ENCODE data around the gene MRPS15.
"Not testable (repeated sequence)": the region's sequence is repeated elsewhere in the genome, so short reads cannot be mapped to it uniquely, and the experiment has no call there.

The MRPS15 gene

DNA sequence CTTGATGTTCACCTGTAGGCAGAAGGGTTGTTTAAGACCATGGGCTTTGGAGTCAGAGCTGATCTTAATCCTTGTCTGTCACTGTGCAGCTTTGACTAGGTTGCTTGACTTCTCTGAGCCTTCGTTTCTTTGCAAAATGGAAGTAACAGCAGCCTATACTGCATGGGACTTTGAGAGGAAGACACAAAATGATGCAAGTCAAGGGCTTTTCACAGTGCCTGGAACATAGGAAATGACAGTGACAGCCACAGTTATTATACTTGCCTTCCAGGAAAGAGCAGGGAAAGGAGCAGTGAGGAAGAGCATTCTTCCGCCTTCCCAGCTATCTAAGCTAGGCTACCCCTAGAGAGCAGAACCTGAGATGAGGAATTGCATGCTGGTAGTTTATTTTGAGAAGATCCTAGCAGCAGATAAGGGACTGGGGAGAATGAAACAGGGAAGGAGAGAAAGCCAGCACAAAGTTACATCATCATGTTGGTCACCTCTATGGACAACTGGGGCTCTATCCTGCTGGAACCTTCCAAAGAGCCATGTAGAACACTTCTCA lies 15.4 kb upstream of the MRPS15 start:
- Mint-ChIP-seq H3K36me3 (ENCODE audit: insufficient read depth) (no peaks in the 10 kb centered on the region), H3K27ac (no peak overlapping the region)
- no peak for DNase-seq

DNA sequence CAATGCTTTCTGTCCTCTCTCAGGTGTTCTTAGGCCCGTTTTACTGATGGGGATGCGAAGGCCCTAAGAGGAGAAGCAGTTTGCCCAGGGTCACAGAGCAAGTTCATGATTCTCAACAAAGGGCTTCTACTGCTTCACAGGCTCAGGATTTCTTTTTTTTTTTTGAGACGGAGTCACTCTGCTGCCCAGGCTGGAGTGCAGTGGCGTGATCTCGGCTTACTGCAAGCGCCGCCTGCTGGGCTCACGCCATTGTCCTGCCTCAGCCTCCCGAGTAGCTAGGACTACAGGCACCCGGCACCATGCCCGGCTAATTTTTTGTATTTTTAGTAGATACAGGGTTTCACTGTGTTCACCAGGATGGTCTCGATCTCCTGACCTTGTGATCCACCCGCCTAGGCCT lies 13.4 kb upstream of the MRPS15 start:
- H3K27ac Mint-ChIP-seq; ATAC-seq (replicated peaks); DNase-seq; H3K36me3 Mint-ChIP-seq (ENCODE audit: insufficient read depth); H3K4me3 Mint-ChIP-seq; H3K9me3 Mint-ChIP-seq; H3K4me1 Mint-ChIP-seq (ENCODE audit: low read depth in 2 of 2): not testable (repeated sequence)
- H3K27me3 Mint-ChIP-seq, result peaks cover 10 to 36% of the 10 kb centered on the region in 2 donors

More for the DNA sequence above, 15.4 kb upstream of the MRPS15 start:
- H3K4me3 Mint-ChIP-seq, result no peak overlapping the region
- H3K27me3 Mint-ChIP-seq, result peaks cover 10 to 36% of the 10 kb centered on the region in 2 donors
- ATAC-seq (replicated peaks), result no peak
- peaks cover 5 to 6% of the 10 kb centered on the region in 2 donors for H3K4me1 Mint-ChIP-seq (ENCODE audit: low read depth in 2 of 2)
- no peaks in the 10 kb centered on the region for H3K9me3 Mint-ChIP-seq

DNA sequence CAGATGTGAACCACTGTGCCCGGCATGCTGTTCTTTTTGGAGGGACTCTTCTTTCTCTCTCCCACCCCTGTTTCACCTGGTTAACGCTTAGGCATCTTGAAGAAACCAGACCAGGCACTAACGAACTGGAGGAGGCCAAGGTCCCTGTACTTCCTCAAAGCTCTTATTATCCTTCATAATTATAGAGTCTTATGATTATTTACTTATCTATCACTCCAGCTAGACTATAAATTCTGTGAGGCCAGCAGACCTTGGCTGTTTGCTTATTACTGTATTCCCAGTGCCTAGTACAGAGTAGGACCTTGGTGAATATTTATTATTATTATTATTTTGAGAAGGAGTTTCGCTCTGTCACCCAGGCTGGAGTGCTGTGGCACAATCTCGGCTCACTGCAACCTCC lies 12.8 kb upstream of the MRPS15 start:
- Mint-ChIP-seq H3K27me3 (peaks cover 5 to 31% of the 10 kb centered on the region in 2 donors), H3K27ac (peak overlapping the region; percentile 30 to 57), H3K36me3 (ENCODE audit: insufficient read depth) (no peaks in the 10 kb centered on the region), H3K4me3 (no peak overlapping the region), H3K4me1 (ENCODE audit: low read depth in 2 of 2) (peaks cover 2% of the 10 kb centered on the region in 2 donors), H3K9me3 (no peaks in the 10 kb centered on the region)
- ATAC-seq (replicated peaks) (no peak), DNase-seq (no peak)

DNA sequence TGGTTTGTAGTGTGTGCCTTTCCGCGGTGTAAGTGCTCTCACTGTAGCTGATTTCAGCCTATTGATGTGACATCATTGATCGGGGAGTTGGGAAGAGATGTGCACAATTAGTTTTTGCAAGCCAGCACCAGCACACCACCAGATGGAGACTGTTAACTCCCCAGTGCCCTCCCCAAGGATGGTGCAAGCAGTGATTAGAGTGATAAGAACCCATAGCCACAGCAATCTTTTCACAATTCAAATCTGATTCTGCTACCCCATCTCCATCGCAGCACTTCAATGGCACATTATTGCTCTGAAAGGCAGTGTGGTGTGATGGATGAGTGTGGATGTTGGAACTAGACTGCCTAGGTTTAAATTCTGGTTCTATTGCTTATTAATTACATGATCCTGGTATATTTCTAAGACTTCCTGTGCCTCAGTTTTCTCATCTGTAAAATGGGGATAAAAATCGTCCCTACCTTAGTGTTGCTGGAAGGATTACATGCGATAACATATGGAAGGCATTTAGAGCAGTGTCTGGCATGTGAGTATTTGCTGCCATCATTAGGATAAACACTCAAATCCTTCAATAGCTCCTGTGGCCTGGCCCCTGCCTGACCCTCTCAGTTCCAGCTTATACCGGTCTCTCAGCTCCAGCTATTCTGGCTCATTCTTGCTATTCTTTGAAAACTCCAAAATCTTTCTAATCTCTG lies 11.9 kb upstream of the MRPS15 start:
- DNase-seq (no peak), ATAC-seq (replicated peaks) (no peak)
- Mint-ChIP-seq H3K36me3 (ENCODE audit: insufficient read depth) (no peaks in the 10 kb centered on the region), H3K27me3 (peaks cover 0 to 22% of the 10 kb centered on the region in 2 donors), H3K4me3 (no peak overlapping the region), H3K4me1 (ENCODE audit: low read depth in 2 of 2) (no peaks in the 10 kb centered on the region), H3K9me3 (no peaks in the 10 kb centered on the region), H3K27ac (peak overlapping the region; percentile 30 to 57)

DNA sequence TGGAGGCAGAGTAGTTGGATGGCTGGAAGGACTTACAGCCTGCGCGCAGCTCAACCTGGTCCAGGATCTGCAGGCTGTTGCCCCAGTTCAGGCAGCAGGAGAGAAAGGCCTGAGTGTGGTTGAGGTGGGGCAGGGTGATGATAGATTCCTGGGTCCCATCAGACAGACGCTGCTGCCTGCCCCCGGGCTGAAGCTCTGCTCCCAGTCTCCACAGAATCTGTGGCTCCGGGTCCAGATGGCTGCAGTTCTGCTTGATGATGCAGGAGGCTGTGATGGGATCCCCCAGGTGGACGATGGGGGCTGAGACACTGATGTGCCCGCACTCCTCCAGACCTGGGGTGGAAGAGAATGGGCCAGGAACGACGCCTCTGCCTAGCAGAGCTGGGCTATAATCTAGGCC lies 11.2 kb upstream of the MRPS15 start:
- DNase-seq (no peak), ATAC-seq (replicated peaks) (no peak)
- Mint-ChIP-seq H3K9me3 (no peaks in the 10 kb centered on the region), H3K27ac (no peak overlapping the region), H3K36me3 (ENCODE audit: insufficient read depth) (no peaks in the 10 kb centered on the region), H3K27me3 (peaks cover 0 to 15% of the 10 kb centered on the region in 2 donors), H3K4me3 (no peak overlapping the region), H3K4me1 (ENCODE audit: low read depth in 2 of 2) (no peaks in the 10 kb centered on the region)

DNA sequence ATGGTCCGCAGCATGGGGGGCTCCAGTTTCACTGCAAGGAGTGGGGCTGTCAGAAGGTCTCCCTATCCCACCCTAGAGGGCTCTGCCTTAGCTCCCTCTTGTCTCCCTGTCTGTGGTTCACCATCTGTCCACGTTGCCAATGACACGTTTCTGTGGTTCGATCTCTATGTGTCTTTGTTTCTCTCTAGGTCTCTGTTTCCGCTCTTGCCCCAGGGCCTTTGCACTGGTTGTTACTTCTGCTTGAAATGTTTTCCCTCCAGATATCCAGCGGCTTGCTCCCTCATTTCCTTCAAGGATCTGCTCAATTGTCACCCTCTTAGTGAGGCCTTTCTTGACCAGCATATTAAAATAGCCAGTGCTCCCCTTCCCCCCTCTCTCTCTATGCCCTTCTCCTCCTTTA lies 8.5 kb upstream of the MRPS15 start:
- ATAC-seq (replicated peaks) (no peak), DNase-seq (no peak)
- H3K27me3 Mint-ChIP-seq, result no peaks in the 10 kb centered on the region
- no peak overlapping the region for H3K4me3 Mint-ChIP-seq
- no peak overlapping the region for H3K27ac Mint-ChIP-seq
- H3K9me3 Mint-ChIP-seq, result no peaks in the 10 kb centered on the region
- no peaks in the 10 kb centered on the region for H3K36me3 Mint-ChIP-seq (ENCODE audit: insufficient read depth)
- H3K4me1 Mint-ChIP-seq (ENCODE audit: low read depth in 2 of 2), result no peaks in the 10 kb centered on the region

DNA sequence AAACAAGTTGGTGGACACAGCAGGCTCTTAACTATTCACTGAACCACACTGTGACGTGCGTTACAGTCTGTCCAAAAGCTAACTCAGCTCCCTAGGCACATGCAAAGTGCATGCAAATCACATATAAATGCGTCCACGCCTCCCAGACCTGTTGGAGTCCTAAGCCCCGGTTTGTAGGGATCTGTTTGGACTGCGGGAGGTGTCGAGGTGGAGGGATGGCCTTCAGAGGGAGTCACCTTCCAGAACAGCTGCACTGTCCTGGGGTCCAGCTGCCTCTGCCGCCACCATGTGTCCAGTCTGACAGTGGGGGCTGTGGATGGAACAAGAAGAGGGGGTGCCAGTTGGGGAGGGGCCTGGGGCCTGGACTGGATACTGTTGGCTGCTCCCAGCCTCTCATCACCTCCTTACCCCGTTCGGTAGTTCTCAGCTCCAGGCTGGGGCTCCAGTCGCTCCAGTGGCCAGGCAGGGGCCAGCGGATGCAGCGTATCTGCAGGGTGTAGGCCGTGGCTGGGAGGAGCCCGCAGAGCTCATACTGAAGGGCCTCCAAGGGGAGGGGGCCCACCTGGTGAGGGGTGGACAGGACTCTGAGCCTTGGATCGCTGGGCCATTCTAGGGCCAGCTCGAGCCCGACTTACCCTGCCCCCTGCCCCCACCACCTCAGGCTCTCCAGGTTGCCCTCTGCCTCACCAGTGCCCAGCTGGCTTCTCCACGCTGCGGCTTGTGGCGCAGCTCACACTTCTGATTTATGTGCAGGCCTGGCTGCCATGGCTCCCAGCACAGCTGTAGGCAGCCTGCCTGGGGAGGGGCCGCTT lies 7.9 kb upstream of the MRPS15 start:
- Mint-ChIP-seq H3K27ac (no peak overlapping the region), H3K4me3 (no peak overlapping the region), H3K27me3 (no peaks in the 10 kb centered on the region), H3K4me1 (ENCODE audit: low read depth in 2 of 2) (no peaks in the 10 kb centered on the region), H3K36me3 (ENCODE audit: insufficient read depth) (no peaks in the 10 kb centered on the region), H3K9me3 (no peaks in the 10 kb centered on the region)
- ATAC-seq (replicated peaks) (no peak), DNase-seq (no peak)

DNA sequence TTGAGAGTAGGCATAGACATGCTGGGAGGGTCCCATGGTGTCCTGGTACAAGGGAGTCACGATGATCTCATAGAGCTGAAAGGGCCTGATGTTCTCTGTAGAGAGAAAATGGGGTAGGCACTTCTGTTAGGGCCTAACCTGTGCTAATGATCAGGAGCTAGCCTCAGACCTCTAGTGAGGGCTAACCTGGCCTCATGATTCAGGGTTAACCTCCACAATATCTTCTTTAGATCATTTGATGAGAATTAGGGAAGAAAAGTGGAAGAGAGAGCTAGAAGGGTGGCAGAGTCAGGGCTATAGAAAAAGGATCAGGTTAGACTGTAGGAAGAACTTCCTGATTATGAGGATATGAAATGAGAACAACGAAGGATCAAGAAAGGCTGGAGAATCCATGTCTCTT lies 5.0 kb upstream of the MRPS15 start:
- DNase-seq (no peak), ATAC-seq (replicated peaks) (no peak)
- no peak overlapping the region for H3K4me3 Mint-ChIP-seq
- peaks cover under 1 to 6% of the 10 kb centered on the region in 2 donors for H3K4me1 Mint-ChIP-seq (ENCODE audit: low read depth in 2 of 2)
- H3K27me3 Mint-ChIP-seq, result no peaks in the 10 kb centered on the region
- peaks cover 1% of the 10 kb centered on the region for H3K36me3 Mint-ChIP-seq (ENCODE audit: insufficient read depth)
- H3K27ac Mint-ChIP-seq, result no peak overlapping the region
- no peaks in the 10 kb centered on the region for H3K9me3 Mint-ChIP-seq

DNA sequence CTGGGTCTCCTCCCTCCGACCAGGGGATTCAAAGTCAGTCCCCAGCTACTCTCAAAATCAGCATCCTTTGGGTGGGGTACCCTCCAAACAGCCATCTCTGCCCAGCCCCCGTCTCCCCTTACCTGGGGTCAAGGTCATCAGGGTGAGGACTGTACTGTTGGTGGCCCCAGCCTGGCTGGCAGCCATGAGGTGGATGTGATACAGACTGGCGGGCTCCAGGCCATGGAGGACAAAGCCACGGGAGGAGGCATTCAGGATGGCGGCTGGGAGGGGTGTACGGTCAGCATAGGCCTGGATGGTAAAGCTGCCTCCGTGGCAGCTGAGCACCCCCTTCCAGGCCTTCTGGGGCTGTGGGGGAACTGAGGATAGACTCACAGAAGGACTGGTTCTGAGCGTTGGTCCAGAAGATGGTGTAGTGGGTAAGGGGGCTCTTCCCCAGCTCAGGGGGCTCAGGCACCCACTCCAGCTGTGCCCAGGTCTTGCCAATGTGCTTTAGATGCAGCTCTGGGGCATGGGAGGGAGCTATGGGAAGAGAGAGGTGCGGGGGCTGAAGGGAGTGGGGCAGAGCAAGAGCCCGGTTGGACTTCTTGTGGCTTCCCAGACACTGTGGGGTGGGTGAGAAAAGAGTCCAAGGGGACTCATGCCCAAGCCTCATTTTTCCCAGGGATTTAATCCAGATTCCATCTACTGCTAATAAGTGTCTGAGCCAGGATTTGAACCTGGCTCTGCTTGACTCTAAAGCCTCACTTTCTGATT lies 3.7 kb upstream of the MRPS15 start:
- no peaks in the 10 kb centered on the region for H3K9me3 Mint-ChIP-seq
- DNase-seq, result no peak
- H3K4me3 Mint-ChIP-seq, result no peak overlapping the region
- H3K4me1 Mint-ChIP-seq (ENCODE audit: low read depth in 2 of 2), result peaks cover 10 to 15% of the 10 kb centered on the region in 2 donors
- ATAC-seq (replicated peaks), result no peak
- H3K27me3 Mint-ChIP-seq, result no peaks in the 10 kb centered on the region
- H3K27ac Mint-ChIP-seq, result peak overlapping the region in 1 of 2 donors; percentile 76
- peaks cover 10% of the 10 kb centered on the region for H3K36me3 Mint-ChIP-seq (ENCODE audit: insufficient read depth)

DNA sequence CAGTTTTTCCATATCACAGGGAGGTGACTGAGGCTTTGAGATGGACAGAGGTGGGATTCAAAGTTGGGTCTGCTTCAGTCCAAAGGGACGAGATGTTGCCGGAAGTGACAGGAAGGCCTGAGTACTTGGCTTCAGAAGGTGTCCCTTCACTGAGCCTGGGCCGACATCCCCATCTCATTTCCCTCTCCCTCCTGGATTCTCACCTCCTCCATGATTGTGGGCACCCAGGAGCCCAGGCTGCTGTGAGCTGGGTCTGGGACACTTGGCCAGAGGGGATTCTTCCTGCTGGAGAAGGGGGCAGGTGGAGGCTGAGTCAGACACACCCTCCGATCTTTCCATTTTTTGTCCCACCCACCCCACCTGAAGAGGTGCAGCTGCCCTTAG lies 2.8 kb upstream of the MRPS15 start:
- DNase-seq, result no peak
- H3K9me3 Mint-ChIP-seq, result no peaks in the 10 kb centered on the region
- peaks cover 10% of the 10 kb centered on the region for H3K36me3 Mint-ChIP-seq (ENCODE audit: insufficient read depth)
- no peak overlapping the region for H3K27ac Mint-ChIP-seq
- ATAC-seq (replicated peaks), result no peak
- peaks cover 10 to 19% of the 10 kb centered on the region in 2 donors for H3K4me1 Mint-ChIP-seq (ENCODE audit: low read depth in 2 of 2)
- H3K27me3 Mint-ChIP-seq, result no peaks in the 10 kb centered on the region
- no peak overlapping the region for H3K4me3 Mint-ChIP-seq

DNA sequence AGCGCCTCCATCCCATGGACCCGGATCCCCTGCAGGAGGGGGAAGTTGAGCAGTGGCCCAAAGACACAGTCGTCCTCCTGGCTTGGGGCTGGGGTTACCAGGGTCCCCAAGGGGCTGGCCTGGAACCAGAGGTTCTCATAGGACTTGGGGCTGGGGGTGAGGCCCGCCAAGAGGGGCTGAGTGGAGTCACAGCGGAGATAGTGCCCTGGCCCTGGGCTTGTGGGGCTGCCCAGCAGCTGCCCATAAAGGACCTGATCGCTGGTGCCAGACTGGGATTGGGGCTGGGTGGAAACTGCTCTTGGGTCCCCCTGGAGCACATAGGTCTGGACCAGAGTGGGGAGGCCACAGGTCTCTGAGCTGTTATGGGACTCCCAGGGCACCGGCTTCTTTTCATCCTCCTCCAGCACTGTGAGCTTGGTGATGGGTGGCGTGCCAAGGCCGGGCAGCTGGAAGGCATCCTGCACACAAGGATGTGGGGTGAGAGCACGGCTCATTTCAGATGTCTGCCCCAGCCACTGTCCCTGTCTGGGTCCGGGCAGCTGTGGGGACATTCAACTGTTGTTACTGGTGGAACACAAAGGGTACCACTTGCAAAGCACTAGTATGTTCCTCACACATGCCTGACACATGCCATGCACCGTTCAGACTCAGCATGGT lies 2.3 kb upstream of the MRPS15 start:
- no peaks in the 10 kb centered on the region for H3K27me3 Mint-ChIP-seq
- no peak overlapping the region for H3K4me3 Mint-ChIP-seq
- H3K9me3 Mint-ChIP-seq, result no peaks in the 10 kb centered on the region
- ATAC-seq (replicated peaks), result no peak
- DNase-seq, result no peak
- H3K27ac Mint-ChIP-seq, result no peak overlapping the region
- H3K4me1 Mint-ChIP-seq (ENCODE audit: low read depth in 2 of 2), result peaks cover 10 to 20% of the 10 kb centered on the region in 2 donors
- H3K36me3 Mint-ChIP-seq (ENCODE audit: insufficient read depth), result peaks cover 10% of the 10 kb centered on the region

DNA sequence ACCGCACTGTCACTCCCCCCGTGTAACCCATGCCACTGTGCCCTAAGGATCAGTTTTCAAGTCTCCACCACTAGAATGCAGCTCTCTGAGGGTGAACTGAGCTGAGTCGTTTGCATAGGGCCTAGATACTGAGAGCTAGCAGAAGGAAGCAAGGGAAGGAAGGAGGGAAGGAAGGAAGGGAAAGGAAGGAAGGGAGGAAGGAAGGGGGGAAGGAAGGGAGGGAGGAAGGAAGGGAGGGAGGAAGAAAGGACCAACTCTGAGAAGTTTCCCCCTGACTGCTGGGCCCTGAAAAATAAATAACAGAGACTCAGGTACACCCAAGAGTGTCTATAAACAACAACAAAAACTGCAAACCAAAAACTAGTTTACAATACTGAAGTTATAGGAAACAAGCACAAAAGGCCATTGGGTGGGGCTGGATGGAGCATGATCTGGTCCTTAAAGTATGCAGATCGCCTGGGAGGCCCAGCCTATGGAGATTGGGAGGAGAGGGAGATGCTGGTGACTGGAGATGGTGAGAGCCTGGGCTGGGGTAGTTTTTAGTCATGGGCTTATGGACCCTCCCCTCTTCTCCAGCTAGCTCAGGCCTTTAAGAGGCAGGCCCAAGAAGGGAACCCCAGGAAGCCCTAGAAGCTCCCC lies 1.7 kb upstream of the MRPS15 start:
- DNase-seq (no peak), ATAC-seq (replicated peaks) (no peak)
- no peaks in the 10 kb centered on the region for H3K9me3 Mint-ChIP-seq
- H3K4me3 Mint-ChIP-seq, result no peak overlapping the region
- no peaks in the 10 kb centered on the region for H3K27me3 Mint-ChIP-seq
- H3K36me3 Mint-ChIP-seq (ENCODE audit: insufficient read depth), result peaks cover 13% of the 10 kb centered on the region
- peak overlapping the region in 1 of 2 donors; percentile 97 for H3K27ac Mint-ChIP-seq
- H3K4me1 Mint-ChIP-seq (ENCODE audit: low read depth in 2 of 2), result peaks cover 14 to 23% of the 10 kb centered on the region in 2 donors

Measured in effector memory CD8-positive, alpha-beta T cell (primary cell).